ENCODE results near the gene PRKG1.

DNA sequence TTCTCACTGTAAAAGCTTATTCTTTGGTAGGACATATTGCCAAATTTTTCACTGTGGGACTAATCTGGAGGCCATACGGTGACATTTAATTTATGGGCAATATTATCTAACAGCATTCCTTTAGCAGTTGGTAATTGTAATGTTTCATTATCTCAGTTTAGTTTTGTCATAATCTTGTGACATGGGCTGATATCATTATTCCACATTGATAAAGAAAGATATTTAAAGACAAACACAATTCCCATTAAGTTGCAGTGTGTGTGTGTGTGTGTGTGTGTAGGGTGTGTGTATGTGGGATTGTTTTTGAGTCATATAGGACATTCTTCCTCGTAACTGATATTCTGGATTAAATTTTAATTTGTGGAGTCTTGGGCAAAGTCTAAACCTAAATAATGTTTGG lies 238.5 kb downstream of the PRKG1 start:
- TF ChIP-seq, protein P1, sequence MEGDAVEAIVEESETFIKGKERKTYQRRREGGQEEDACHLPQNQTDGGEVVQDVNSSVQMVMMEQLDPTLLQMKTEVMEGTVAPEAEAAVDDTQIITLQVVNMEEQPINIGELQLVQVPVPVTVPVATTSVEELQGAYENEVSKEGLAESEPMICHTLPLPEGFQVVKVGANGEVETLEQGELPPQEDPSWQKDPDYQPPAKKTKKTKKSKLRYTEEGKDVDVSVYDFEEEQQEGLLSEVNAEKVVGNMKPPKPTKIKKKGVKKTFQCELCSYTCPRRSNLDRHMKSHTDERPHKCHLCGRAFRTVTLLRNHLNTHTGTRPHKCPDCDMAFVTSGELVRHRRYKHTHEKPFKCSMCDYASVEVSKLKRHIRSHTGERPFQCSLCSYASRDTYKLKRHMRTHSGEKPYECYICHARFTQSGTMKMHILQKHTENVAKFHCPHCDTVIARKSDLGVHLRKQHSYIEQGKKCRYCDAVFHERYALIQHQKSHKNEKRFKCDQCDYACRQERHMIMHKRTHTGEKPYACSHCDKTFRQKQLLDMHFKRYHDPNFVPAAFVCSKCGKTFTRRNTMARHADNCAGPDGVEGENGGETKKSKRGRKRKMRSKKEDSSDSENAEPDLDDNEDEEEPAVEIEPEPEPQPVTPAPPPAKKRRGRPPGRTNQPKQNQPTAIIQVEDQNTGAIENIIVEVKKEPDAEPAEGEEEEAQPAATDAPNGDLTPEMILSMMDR (conservative IDR thresholded peaks at IDR 0.05; ENCODE audit: low read length): no peak
- TF ChIP-seq EZH2phosphoT487 (IDR thresholded peaks at IDR 0.05; ENCODE audit: borderline replicate concordance): no peak

Data from Loucy (cell line).